Peyer's patch (tissue), 4 donors: ENCODE measurements around the gene PI4K2B. TPM values are rescaled to one million over a fixed set of nuclear protein-coding genes. Genes with fewer than 3 reads are reported as not detected.
"Not testable (repeated sequence)": the region's sequence is repeated elsewhere in the genome, so short reads cannot be mapped to it uniquely, and the experiment has no call there.

Experiments
- DNase-seq, 3 donors: peaks; one replicate each; pipeline ENCODE4 v3.0.0-alpha.2; 2017 to 2019
- H3K27ac ChIP-seq, 4 donors: fragments of 200-600 bp; sonication (generic); one replicate each; pipeline ENCODE4 v1.5.1; 2016 to 2019
- H3K27me3 ChIP-seq, 2 donors: fragments of 200-600 bp; sonication (generic); one replicate each; pipeline ENCODE4 v1.5.1; 2019
- H3K36me3 ChIP-seq, 3 donors: fragments of 200-600 bp; sonication (generic); one replicate each; pipeline ENCODE4 v1.5.1; 2016 to 2019
- H3K4me1 ChIP-seq, 4 donors: fragments of 200-600 bp; sonication (generic); one replicate each; pipeline ENCODE4 v1.5.1; 2016 to 2019
- H3K4me3 ChIP-seq, 4 donors: fragments of 200-600 bp; sonication (generic); 1 replicate in 3 of 4; 2 replicates in 1 of 4; pipeline ENCODE4 v1.5.1; 2016 to 2019; ENCODE audit warnings: mild to moderate bottlenecking in 1 of 4
- H3K9me3 ChIP-seq, 4 donors: fragments of 200-600 bp; sonication (generic); one replicate each; pipeline ENCODE4 v1.5.1; 2016 to 2019; ENCODE audit warnings: mild to moderate bottlenecking in 1 of 4
- POLR2A ChIP-seq, 2 donors: fragments of 450-650 bp; IDR thresholded peaks; one replicate each; pipeline ENCODE4 v1.5.1; 2017; ENCODE audit warnings: antibody characterized with exemption in 2 of 2, mild to moderate bottlenecking in 2 of 2, moderate library complexity in 2 of 2
- total RNA-seq, 4 donors: library from RNA; depleted of rRNA; stranded (reverse); fragments of >200 nt; gene quantifications; one replicate each; pipeline ENCODE4 v1.1.0, GENCODE V29; 2016
- TF ChIP-seq, protein P1 (sequence below), 6 experiments: fragments of 450-650 bp in 4 of 6; fragments of 200-600 bp in 2 of 6; sonication (generic) in 1 of 6; IDR thresholded peaks; one replicate each; pipeline ENCODE4 v1.5.1; 2017 to 2019; ENCODE audit warnings: antibody characterized with exemption in 6 of 6, mild to moderate bottlenecking in 3 of 6, moderate library complexity in 1 of 6

The PI4K2B gene
- total RNA-seq, 4 donors from 2014 or later: 16.5 to 68.0 (median 36.3) TPM

DNA sequence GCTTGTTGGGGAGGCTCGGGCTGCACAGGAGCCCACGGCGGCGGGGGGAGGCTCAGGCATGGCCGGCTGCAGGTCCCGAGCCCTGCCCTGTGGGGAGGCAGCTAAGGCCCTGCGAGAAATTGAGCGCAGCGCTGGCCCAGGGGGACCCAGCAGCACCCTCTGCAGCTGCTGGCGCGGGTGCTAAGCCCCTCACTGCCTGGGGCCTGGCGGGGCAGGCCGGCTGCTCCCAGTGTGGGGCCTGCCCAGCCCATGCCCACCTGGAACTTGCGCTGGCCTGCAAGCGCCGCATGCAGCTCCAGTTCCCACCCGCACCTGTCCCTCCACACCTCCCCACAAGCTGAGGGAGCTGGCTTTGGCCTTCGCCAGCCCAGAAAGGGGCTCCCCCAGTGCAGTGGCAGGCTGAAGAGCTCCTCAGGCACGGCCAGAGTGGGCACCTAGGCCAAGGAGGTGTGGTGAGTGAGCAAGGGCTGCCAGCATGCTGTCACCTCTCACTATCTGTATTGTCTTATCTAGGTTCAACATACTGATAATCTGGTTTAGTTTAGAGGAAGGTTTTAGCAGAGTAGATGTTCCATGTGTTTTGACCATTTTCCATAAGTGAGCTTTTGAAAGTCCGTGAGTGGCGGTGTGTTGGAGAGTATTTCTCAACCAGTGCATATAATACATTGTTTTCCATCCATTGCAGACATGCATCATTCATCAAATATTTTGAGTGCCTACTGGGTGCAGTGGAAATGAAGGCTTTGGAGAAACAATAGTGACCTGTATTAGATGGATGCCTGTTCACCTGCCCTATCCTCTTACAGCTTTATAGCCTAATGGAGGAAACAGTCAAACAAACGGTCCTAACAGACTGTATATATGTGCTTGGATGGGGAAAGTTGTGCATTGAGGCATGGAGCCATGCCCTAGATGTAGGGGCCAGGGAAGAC is 13.1 kb downstream of the PI4K2B start:
- H3K36me3 ChIP-seq: no peaks in the 10 kb centered on the region
- no peaks in the 10 kb centered on the region for H3K27me3 ChIP-seq
- no peak for DNase-seq
- TF ChIP-seq, protein P1, sequence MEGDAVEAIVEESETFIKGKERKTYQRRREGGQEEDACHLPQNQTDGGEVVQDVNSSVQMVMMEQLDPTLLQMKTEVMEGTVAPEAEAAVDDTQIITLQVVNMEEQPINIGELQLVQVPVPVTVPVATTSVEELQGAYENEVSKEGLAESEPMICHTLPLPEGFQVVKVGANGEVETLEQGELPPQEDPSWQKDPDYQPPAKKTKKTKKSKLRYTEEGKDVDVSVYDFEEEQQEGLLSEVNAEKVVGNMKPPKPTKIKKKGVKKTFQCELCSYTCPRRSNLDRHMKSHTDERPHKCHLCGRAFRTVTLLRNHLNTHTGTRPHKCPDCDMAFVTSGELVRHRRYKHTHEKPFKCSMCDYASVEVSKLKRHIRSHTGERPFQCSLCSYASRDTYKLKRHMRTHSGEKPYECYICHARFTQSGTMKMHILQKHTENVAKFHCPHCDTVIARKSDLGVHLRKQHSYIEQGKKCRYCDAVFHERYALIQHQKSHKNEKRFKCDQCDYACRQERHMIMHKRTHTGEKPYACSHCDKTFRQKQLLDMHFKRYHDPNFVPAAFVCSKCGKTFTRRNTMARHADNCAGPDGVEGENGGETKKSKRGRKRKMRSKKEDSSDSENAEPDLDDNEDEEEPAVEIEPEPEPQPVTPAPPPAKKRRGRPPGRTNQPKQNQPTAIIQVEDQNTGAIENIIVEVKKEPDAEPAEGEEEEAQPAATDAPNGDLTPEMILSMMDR (IDR thresholded peaks at IDR 0.05): no peak
- TF ChIP-seq POLR2A (IDR thresholded peaks at IDR 0.05): no peak
- no peak overlapping the region for H3K4me3 ChIP-seq
- H3K4me1 ChIP-seq: no peaks in the 10 kb centered on the region
- H3K9me3 ChIP-seq: no peaks in the 10 kb centered on the region
- H3K27ac ChIP-seq: no peak overlapping the region

DNA sequence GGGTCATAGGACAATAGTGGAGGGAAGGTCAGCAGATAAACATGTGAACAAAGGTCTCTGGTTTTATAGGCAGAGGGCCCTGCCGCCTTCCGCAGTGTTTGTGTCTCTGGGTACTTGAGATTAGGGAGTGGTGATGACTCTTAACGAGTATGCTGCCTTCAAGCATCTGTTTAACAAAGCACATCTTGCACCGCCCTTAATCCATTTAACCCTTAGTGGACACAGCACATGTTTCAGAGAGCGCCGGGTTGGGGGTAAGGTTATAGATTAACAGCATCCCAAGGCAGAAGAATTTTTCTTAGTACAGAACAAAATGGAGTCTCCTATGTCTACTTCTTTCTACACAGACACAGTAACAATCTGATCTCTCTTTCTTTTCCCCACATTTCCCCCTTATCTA is 15.0 kb downstream of the PI4K2B start:
- not testable (repeated sequence) for H3K4me3 ChIP-seq

DNA sequence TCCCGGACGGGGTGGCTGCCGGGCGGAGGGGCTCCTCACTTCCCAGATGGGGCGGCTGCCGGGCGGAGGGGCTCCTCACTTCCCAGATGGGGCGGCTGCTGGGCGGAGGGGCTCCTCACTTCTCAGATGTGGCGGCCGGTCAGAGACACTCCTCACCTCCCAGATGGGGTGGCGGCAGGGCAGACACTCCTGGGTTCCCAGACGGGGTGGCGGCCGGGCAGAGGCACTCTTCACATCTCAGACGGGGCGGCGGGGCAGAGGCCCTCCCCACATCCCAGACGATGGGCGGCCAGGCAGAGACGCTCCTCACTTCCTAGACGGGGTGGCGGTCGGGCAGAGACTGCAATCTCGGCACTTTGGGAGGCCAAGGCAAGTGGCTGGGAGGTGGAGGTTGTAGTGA is 15.7 kb downstream of the PI4K2B start:
- DNase-seq, H3K4me3 ChIP-seq, H3K27ac ChIP-seq, H3K9me3 ChIP-seq, H3K27me3 ChIP-seq, H3K36me3 ChIP-seq: not testable (repeated sequence)
- H3K4me1 ChIP-seq: peaks cover 0 to 13% (median 0%) of the 10 kb centered on the region in 4 donors

More for the DNA sequence above, 15.0 kb downstream of the PI4K2B start:
- peaks cover 0 to 13% (median 0%) of the 10 kb centered on the region in 4 donors for H3K4me1 ChIP-seq
- H3K9me3 ChIP-seq, DNase-seq, H3K27me3 ChIP-seq, H3K36me3 ChIP-seq, H3K27ac ChIP-seq: not testable (repeated sequence)

DNA sequence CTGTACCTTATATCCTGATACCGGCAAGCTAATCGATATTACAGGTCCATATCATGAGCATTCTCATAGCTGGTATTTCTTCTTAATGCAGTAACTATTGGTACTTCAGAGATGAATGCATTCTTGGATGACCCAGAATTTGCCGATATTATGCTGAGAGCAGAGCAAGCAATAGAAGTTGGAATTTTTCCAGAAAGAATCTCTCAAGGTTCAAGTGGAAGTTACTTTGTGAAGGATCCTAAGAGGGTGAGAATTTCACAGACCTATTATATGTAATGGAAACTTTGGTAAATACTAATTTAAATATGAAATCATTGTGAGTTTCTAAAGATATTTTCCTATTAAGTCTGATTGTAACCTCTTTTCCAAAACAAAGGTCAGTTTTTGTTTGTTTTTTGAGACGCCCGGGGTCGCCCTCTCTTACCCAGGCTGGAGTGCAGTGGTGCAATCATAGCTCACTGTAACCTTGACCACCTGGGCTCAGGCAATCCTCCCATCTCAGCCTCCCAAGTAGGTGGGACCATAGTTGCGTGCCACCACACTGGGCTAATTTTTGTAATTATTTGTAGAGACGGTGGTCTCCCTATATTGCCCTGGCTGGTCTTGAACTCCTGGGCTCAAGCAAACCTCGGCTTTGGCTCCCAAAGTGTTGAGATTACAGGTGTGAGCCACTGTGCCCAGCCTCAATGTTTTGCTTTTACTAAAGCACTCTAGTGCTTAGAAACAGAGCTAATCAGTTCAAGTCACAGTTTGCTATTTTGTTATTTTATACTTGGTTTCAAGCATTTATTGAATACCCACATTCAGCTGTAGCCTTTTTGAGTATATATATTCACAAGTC is 18.6 kb downstream of the PI4K2B start:
- Histone ChIP-seq H3K4me1 (peaks cover 0 to 13% (median 0%) of the 10 kb centered on the region in 4 donors), H3K9me3 (no peaks in the 10 kb centered on the region), H3K36me3 (peaks cover 0 to 25% (median 2%) of the 10 kb centered on the region in 3 donors), H3K27me3 (no peaks in the 10 kb centered on the region), H3K27ac (no peak overlapping the region), H3K4me3 (no peak overlapping the region)
- no peak for TF ChIP-seq POLR2A (IDR thresholded peaks at IDR 0.05)
- TF ChIP-seq, protein P1 (IDR thresholded peaks at IDR 0.05): no peak
- no peak for DNase-seq

DNA sequence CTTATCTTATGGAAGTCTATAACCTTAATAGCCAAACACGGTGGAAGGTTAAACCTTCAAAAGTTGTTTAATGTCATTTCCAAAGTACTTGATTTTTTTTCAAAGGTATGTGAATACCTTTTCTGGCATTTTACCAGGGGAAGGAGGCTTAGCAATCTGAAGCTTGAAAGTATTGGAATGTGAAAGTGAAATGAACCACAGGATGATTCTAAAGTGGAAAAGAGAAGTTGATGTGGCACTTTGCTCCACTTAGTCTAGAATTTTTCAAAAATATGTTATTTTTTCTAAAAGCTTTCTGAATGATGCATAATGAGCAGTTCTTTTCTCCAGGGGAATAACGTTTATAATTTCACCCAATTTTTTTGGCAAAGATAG is 19.2 kb downstream of the PI4K2B start:
- no peak overlapping the region for H3K27ac ChIP-seq
- peaks cover 0 to 25% (median 2%) of the 10 kb centered on the region in 3 donors for H3K36me3 ChIP-seq
- H3K27me3 ChIP-seq: no peaks in the 10 kb centered on the region
- H3K9me3 ChIP-seq: no peaks in the 10 kb centered on the region
- no peak for DNase-seq
- TF ChIP-seq, protein P1 (IDR thresholded peaks at IDR 0.05): no peak
- TF ChIP-seq POLR2A (IDR thresholded peaks at IDR 0.05): no peak
- peaks cover 0 to 13% (median 0%) of the 10 kb centered on the region in 4 donors for H3K4me1 ChIP-seq
- H3K4me3 ChIP-seq: no peak overlapping the region

DNA sequence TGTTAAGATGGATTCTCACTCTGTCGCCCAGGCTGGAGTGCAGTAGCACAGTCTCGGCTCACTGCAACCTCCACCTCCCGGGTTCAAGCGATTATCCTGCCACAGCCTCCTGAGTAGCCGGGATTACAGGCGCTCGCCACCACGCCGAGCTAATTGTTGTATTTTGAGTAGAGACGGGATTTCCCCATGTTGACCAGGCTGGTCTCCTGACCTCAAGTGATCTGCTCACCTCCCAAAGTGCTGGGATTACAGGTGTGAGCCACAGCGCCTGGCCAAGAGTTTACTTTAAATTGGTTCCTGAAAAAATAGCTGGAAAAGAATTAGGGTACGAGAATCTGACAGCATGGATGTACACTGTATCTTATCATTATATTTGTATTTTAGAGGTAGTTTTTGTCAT is 20.0 kb downstream of the PI4K2B start:
- not testable (repeated sequence) for H3K9me3 ChIP-seq, DNase-seq, H3K27ac ChIP-seq, H3K4me3 ChIP-seq, H3K27me3 ChIP-seq
- H3K4me1 ChIP-seq: peaks cover 0 to 13% (median 0%) of the 10 kb centered on the region in 4 donors
- peaks cover 0 to 25% (median 2%) of the 10 kb centered on the region in 3 donors for H3K36me3 ChIP-seq
